ENCODE data around the gene CCDC136. TPM values are rescaled to one million over a fixed set of nuclear protein-coding genes. Genes with fewer than 3 reads are reported as not detected.
A peak's percentile ranks its signal among the peaks of the same experiment; 100 is the strongest.

CCDC136 gene
- total and polyA plus RNA-seq, 8 donors = 2.5 to 87.1 (median 49.5) TPM

- peak in 1 of 4 donors; percentile 70 for DNase-seq
- intact Hi-C loops (cut with DNase I) = no loop called here
- Histone ChIP-seq H3K9me3 (no peaks in the 10 kb centered on the region), H3K27me3 (peaks cover 0 to under 1% of the 10 kb centered on the region in 2 donors), H3K4me1 (no peaks in the 10 kb centered on the region), H3K36me3 (no peaks in the 10 kb centered on the region), H3K4me3 (no peak overlapping the region), H3K27ac (no peak overlapping the region)
- no peak for TF ChIP-seq CTCF (IDR thresholded peaks at IDR 0.05)
- ATAC-seq = no peak
Measured at GRCh38 chr7:128838981-128839731, 47.4 kb downstream of the CCDC136 start.

- intact Hi-C loops (cut with DNase I) = no loop called here
- no peak overlapping the region for H3K27ac ChIP-seq
Measured at GRCh38 chr7:128839751-128840177, 48.0 kb downstream of the CCDC136 start.

GRCh38 chr7:128840326-128841170 is 48.8 kb downstream of the CCDC136 start:
- intact Hi-C loops (cut with DNase I) = no loop called here
- H3K27ac ChIP-seq = no peak overlapping the region
- no peaks in the 10 kb centered on the region for H3K36me3 ChIP-seq
- TF ChIP-seq CTCF (IDR thresholded peaks at IDR 0.05) = no peak
- H3K4me1 ChIP-seq = no peaks in the 10 kb centered on the region
- ATAC-seq (no peak), DNase-seq (peak in 1 of 4 donors; percentile 73)
- no peaks in the 10 kb centered on the region for H3K9me3 ChIP-seq
- no peak overlapping the region for H3K4me3 ChIP-seq
- H3K27me3 ChIP-seq = no peaks in the 10 kb centered on the region

More at GRCh38 chr7:128839751-128840177, 48.0 kb downstream of the CCDC136 start:
- Histone ChIP-seq H3K36me3 (no peaks in the 10 kb centered on the region), H3K4me3 (no peak overlapping the region), H3K9me3 (no peaks in the 10 kb centered on the region), H3K4me1 (no peaks in the 10 kb centered on the region), H3K27me3 (no peaks in the 10 kb centered on the region)
- no peak for ATAC-seq
- TF ChIP-seq CTCF (IDR thresholded peaks at IDR 0.05) = no peak
- DNase-seq = peak in 1 of 4 donors; percentile 66

GRCh38 chr7:128841171-128841690 is 49.5 kb downstream of the CCDC136 start:
- Histone ChIP-seq H3K9me3 (no peaks in the 10 kb centered on the region), H3K36me3 (no peaks in the 10 kb centered on the region), H3K4me3 (no peak overlapping the region), H3K27ac (no peak overlapping the region), H3K27me3 (no peaks in the 10 kb centered on the region), H3K4me1 (no peaks in the 10 kb centered on the region)
- TF ChIP-seq CTCF (IDR thresholded peaks at IDR 0.05) = no peak
- peak in 1 of 4 donors; percentile 62 for DNase-seq
- intact Hi-C loops (cut with DNase I) = no loop called here
- ATAC-seq = no peak

Data from left lung (tissue), 10 donors.